Neural cell (in vitro differentiated cells): ENCODE results near the gene PCNX1. TPM values are rescaled to one million over a fixed set of nuclear protein-coding genes. Genes with fewer than 3 reads are reported as not detected.
"Not testable (repeated sequence)": the region's sequence is repeated elsewhere in the genome, so short reads cannot be mapped to it uniquely, and the experiment has no call there.

Experiments used
- H2AFZ ChIP-seq: fragments of 200-600, 300-800 bp; sonication (generic), shearing (Covaris generic); 2 replicates; pipeline ENCODE4 v1.6.0; 2014; ENCODE audit warnings: low read depth, mild to moderate bottlenecking, antibody characterized with exemption, low read length, moderate library complexity
- H3F3A ChIP-seq: fragments of 200-600 bp; shearing (Covaris generic); 2 replicates; pipeline ENCODE4 v1.6.1; 2016; ENCODE audit warnings: mild to moderate bottlenecking, moderate library complexity, mixed read lengths, antibody characterized with exemption, low read length; ENCODE audit not compliant: insufficient read depth, poor library complexity, severe bottlenecking
- H3K27ac ChIP-seq: fragments of 200-600, 300-800 bp; sonication (generic), shearing (Covaris generic); 2 replicates; pipeline ENCODE4 v1.5.1; 2014; ENCODE audit warnings: mild to moderate bottlenecking, low read length, moderate library complexity
- H3K27me3 ChIP-seq: fragments of 300-800, 200-600 bp; sonication (generic), shearing (Covaris generic); 2 replicates; pipeline ENCODE4 v1.6.0; 2014; ENCODE audit warnings: mild to moderate bottlenecking, low read depth, low read length, moderate library complexity; ENCODE audit not compliant: insufficient read depth
- H3K36me3 ChIP-seq: fragments of 300-800, 200-600 bp; sonication (generic), shearing (Covaris generic); 2 replicates; pipeline ENCODE4 v1.5.1; 2014; ENCODE audit warnings: mild to moderate bottlenecking, antibody characterized with exemption, low read length, moderate library complexity; ENCODE audit not compliant: insufficient read depth
- H3K4me2 ChIP-seq: fragments of 300-800, 200-600 bp; sonication (generic), shearing (Covaris generic); 2 replicates; pipeline ENCODE4 v1.6.0; 2014; ENCODE audit warnings: mild to moderate bottlenecking, low read length
- H3K4me3 ChIP-seq: fragments of 300-800, 200-600 bp; sonication (generic), shearing (Covaris generic); 2 replicates; pipeline ENCODE4 v1.5.1; 2014; ENCODE audit warnings: mild to moderate bottlenecking, low read length, moderate library complexity
- H3K79me2 ChIP-seq: fragments of 200-600 bp; shearing (Covaris generic); replicated peaks from 2 replicates; pipeline ENCODE4 v1.6.0; 2014; ENCODE audit warnings: mild to moderate bottlenecking, low read length, moderate library complexity; ENCODE audit not compliant: insufficient read depth
- H3K9ac ChIP-seq: fragments of 300-800, 200-600 bp; sonication (generic), shearing (Covaris generic); 2 replicates; pipeline ENCODE4 v1.6.1; 2016; ENCODE audit warnings: mild to moderate bottlenecking, low read length, mixed read lengths
- H3K9me2 ChIP-seq: fragments of 200-600 bp; shearing (Covaris generic); 2 replicates; pipeline ENCODE4 v1.6.1; 2016; ENCODE audit warnings: mild to moderate bottlenecking, low read length, mixed read lengths; ENCODE audit not compliant: insufficient read depth
- H3K9me3 ChIP-seq: fragments of 200-600, 300-800 bp; sonication (generic), shearing (Covaris generic); 2 replicates; pipeline ENCODE4 v1.6.1; 2016; ENCODE audit warnings: mild to moderate bottlenecking, mixed run types, low read length, moderate library complexity, mixed read lengths
- H4K20me1 ChIP-seq: fragments of 200-600 bp; shearing (Covaris generic); 2 replicates; pipeline ENCODE4 v1.6.1; 2016; ENCODE audit warnings: mild to moderate bottlenecking, mixed run types; ENCODE audit not compliant: insufficient read depth
- CTCF ChIP-seq: fragments of 450-650 bp; IDR thresholded peaks from 2 replicates; pipeline ENCODE4 v1.5.1; 2014; ENCODE audit warnings: antibody characterized with exemption, mild to moderate bottlenecking, moderate library complexity; ENCODE audit not compliant: poor library complexity, severe bottlenecking
- EP300 ChIP-seq: fragments of 450-650 bp; conservative IDR thresholded peaks from 2 replicates; pipeline ENCODE4 v1.6.1; 2014; ENCODE audit warnings: antibody characterized with exemption, mild to moderate bottlenecking, moderate library complexity; ENCODE audit not compliant: poor library complexity, severe bottlenecking
- EZH2 ChIP-seq: fragments of 200-600, 300-800 bp; shearing (Covaris generic), sonication (generic); IDR thresholded peaks from 2 replicates; pipeline ENCODE4 v1.6.1; 2014; ENCODE audit warnings: antibody characterized with exemption, low read length, borderline replicate concordance, mild to moderate bottlenecking; ENCODE audit not compliant: insufficient read depth, poor library complexity, severe bottlenecking
- MXI1 ChIP-seq: fragments of 450-650 bp; conservative IDR thresholded peaks from 2 replicates; pipeline ENCODE4 v1.6.1; 2014; ENCODE audit warnings: antibody characterized with exemption, mild to moderate bottlenecking; ENCODE audit not compliant: poor library complexity, severe bottlenecking
- POLR2AphosphoS5 ChIP-seq: IDR thresholded peaks from 2 replicates; pipeline ENCODE4 v1.6.1; 2012
- RAD21 ChIP-seq: fragments of 450-650 bp; conservative IDR thresholded peaks from 2 replicates; pipeline ENCODE4 v1.6.1; 2014; ENCODE audit warnings: antibody characterized with exemption, mild to moderate bottlenecking, moderate library complexity
- REST ChIP-seq: IDR thresholded peaks from 2 replicates; pipeline ENCODE4 v1.6.1; 2012; ENCODE audit warnings: borderline replicate concordance
- SMC3 ChIP-seq: fragments of 450-650 bp; conservative IDR thresholded peaks from 2 replicates; pipeline ENCODE4 v1.6.1; 2014; ENCODE audit warnings: antibody characterized with exemption, mild to moderate bottlenecking, moderate library complexity; ENCODE audit not compliant: poor library complexity
- TAF1 ChIP-seq: IDR thresholded peaks from 2 replicates; pipeline ENCODE4 v1.6.1; 2012; ENCODE audit warnings: low read depth
- polyA plus RNA-seq: library from polyadenylated mRNA; depleted of rRNA; stranded (reverse); fragments of >200 nt; gene quantifications from 2 replicates; pipeline ENCODE4 v1.2.3, GENCODE V29; 2014

PCNX1 gene
- polyA plus RNA-seq, 1 donor from 2014 or later = 23.7 TPM

- TF ChIP-seq SMC3 (no peak), CTCF (no peak), POLR2AphosphoS5 (no peak), MXI1 (no peak), REST (no peak), EZH2 (no peak)
- Histone ChIP-seq H4K20me1 (no peaks in the 10 kb centered on the region), H3K4me3 (no peak overlapping the region), H3K79me2 (peaks cover 34% of the 10 kb centered on the region), H3K4me2 (no peak overlapping the region), H3K27ac (no peak overlapping the region), H3K9ac (no peak overlapping the region), H3K36me3 (no peaks in the 10 kb centered on the region), H3K27me3 (no peaks in the 10 kb centered on the region), H3K9me3 (peaks cover 7% of the 10 kb centered on the region), H3K9me2 (no peaks in the 10 kb centered on the region), H2AFZ (no peak overlapping the region), H3F3A (no peaks in the 10 kb centered on the region)
These were observed 35.1 kb downstream of the PCNX1 start for GRCh38 chr14:70942342-70942706.

GRCh38 chr14:70942721-70943120 is 35.5 kb downstream of the PCNX1 start:
- H3K79me2 ChIP-seq = peaks cover 34% of the 10 kb centered on the region
- H2AFZ ChIP-seq, H3K4me3 ChIP-seq, H3K27ac ChIP-seq, H3K9me2 ChIP-seq, H3K9ac ChIP-seq, H3K27me3 ChIP-seq, H3K36me3 ChIP-seq, H3K4me2 ChIP-seq, H3F3A ChIP-seq, H4K20me1 ChIP-seq, H3K9me3 ChIP-seq: not testable (repeated sequence)

GRCh38 chr14:70943838-70944237 is 36.6 kb downstream of the PCNX1 start:
- Histone ChIP-seq H3K79me2 (peaks cover 34% of the 10 kb centered on the region), H3K27me3 (no peaks in the 10 kb centered on the region), H3K4me3 (no peak overlapping the region), H3K9me3 (peaks cover 7% of the 10 kb centered on the region), H4K20me1 (no peaks in the 10 kb centered on the region), H3K4me2 (no peak overlapping the region), H3K9me2 (no peaks in the 10 kb centered on the region), H3F3A (no peaks in the 10 kb centered on the region), H3K9ac (no peak overlapping the region), H2AFZ (no peak overlapping the region), H3K36me3 (peaks cover 2% of the 10 kb centered on the region), H3K27ac (no peak overlapping the region)
- TF ChIP-seq CTCF (no peak), TAF1 (no peak), RAD21 (no peak), MXI1 (no peak), REST (no peak), SMC3 (no peak), EZH2 (no peak), POLR2AphosphoS5 (no peak), EP300 (no peak)
